Measurements from ENCODE around the gene GLRX. TPM values are rescaled to one million over a fixed set of nuclear protein-coding genes. Genes with fewer than 3 reads are reported as not detected.
A peak's percentile ranks its signal among the peaks of the same experiment; 100 is the strongest.
"Not testable (repeated sequence)": the region's sequence is repeated elsewhere in the genome, so short reads cannot be mapped to it uniquely, and the experiment has no call there.

Gene GLRX
- total and polyA plus RNA-seq, 2 of the 4 experiments (the other 2 are of a cell fraction), result 142 to 193 TPM

DNA sequence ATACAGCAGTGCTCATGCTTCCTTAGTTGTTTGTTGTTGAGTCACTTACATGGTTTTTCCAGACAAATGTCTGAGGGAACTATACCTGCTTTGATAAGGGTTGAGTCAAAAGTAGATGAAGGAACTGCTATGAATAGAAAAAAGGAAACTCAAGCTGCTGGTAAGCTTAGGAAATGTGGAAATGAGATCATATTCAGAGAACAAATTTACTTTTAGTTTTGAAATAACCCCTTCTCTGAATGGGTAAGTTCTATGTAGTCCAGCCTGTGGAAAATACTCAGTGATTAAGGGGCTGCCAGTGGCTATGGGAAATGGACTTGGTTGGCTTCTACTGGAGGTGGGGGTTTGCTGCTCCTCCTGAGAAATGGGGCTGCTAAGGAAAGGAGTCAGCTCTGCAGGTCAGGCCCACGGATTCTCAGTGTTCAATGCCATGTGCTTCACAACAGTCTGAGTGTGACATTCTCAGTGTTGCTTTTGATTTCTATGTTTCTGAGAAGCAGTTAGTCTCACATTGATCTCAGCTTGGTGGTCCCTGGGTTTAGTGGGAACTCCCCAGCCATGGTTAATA is 47.7 kb upstream of the GLRX start (continued):
- no peak for TF ChIP-seq RFX5 (IDR thresholded peaks at IDR 0.05; ENCODE audit: low read depth, low read length)

DNA sequence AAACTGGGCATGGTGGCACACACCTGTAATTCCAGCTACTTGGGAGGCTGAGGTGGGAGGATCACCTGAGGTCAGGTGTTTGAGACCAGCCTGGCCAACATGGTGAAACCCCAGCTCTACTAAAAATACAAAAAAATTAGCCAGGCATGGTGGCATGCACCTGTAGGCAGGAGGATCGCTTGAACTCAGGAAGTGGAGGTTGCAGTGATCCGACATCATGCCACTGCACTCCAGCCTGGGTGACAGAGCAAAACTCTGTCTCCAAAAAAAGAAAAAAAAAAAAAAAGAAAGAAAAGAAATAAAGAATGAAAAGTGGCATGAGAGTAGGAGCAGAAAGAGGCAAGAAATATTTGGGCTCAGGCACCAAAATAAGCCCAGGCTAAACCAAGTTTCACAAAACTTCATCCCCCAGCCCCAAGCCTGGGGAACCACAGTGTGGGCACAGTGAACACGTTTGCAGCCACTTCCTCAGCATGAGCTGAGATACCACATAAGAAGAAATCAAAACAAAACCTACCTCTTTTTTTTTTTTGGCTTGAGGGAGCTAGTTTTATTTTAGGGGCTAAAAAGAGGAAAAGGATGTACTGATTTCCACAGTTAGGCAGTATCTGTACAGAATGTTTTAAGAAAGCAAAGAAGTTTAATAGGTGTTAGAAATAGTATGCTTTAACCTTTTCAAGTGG is 46.8 kb upstream of the GLRX start:
- BruUV-seq (replicated peaks); H2AK9ac ChIP-seq (replicated peaks; ENCODE audit: low read depth, low read length, poor library complexity); H3K9me3 ChIP-seq (ENCODE audit: control insufficient read depth, insufficient read depth, low read length); POLR2A ChIA-PET (ENCODE audit: unreplicated experiment); H4K20me1 ChIP-seq (ENCODE audit: insufficient read depth, low read length); H3K9ac ChIP-seq (ENCODE audit: low read depth, low read length); H3K56ac ChIP-seq (ENCODE audit: extremely low read depth, insufficient read depth, low read length); DNase-seq; intact Hi-C loops (cut with micrococcal nuclease); H3K36me3 ChIP-seq (ENCODE audit: control insufficient read depth, insufficient read depth, low read length); H2BK15ac ChIP-seq (ENCODE audit: low read depth, low read length); dilution Hi-C loops (cut with HindIII; ENCODE audit: low sequenced_read_pairs, unreplicated experiment); H2AFZ ChIP-seq (replicated peaks; ENCODE audit: low read length, poor library complexity); in situ Hi-C loops (cut with MboI; ENCODE audit: low sequenced_read_pairs); H3K27me3 ChIP-seq (ENCODE audit: control insufficient read depth, insufficient read depth, low read length); H4K5ac ChIP-seq (ENCODE audit: low read depth, low read length); ATAC-seq (ENCODE audit: low read depth); H3K4me2 ChIP-seq (ENCODE audit: low read depth, low read length); H2BK5ac ChIP-seq (ENCODE audit: low read depth, low read length, poor library complexity, severe bottlenecking); H3K4me3 ChIP-seq (ENCODE audit: insufficient read depth, low read depth, low read length): not testable (repeated sequence)
- H4K91ac ChIP-seq (ENCODE audit: insufficient read depth, low read depth, low read length), result 0 out of 2 replicates have a peak overlapping the region, but pooled peaks have one; percentile 6
- peak overlapping the region in 1 of 2 experiments; percentile 62; a peak in 1 of 4 replicates for H4K8ac ChIP-seq (ENCODE audit: low read depth in 2 of 2, low read length in 2 of 2)
- peak overlapping the region; percentile 43; the same call in 1 of the 2 replicates for H3K27ac ChIP-seq (ENCODE audit: insufficient read depth, low read length)
- CTCF ChIA-PET, result interaction anchor here (0.5 to 0.8 kb wide), 3 partner anchors 11 to 328 kb away, joined by 3 to 5 read pairs (median 3); no protein-coding TSS in a partner anchor
- H3K79me1 ChIP-seq (ENCODE audit: low read depth in 1 of 2, low read length in 2 of 2), result peaks cover 4 to 13% of the 10 kb centered on the region in 2 experiments
- peak overlapping the region; percentile 78; the same call in 1 of the 2 replicates for H2BK120ac ChIP-seq (ENCODE audit: low read depth, low read length)
- H3K14ac ChIP-seq (replicated peaks; ENCODE audit: low read depth, low read length), result peak overlapping the region; percentile 70; the same call in 1 of the 2 replicates
- peak overlapping the region; percentile 60; the same call in 1 of the 2 replicates for H3K23ac ChIP-seq (ENCODE audit: low read depth, low read length)
- peak overlapping the region; percentile 35; the same call in 1 of the 2 replicates for H3K4ac ChIP-seq (ENCODE audit: low read depth, low read length)
- H2AK5ac ChIP-seq (ENCODE audit: low read depth, low read length), result peak overlapping the region; percentile 85
- H3K9me1 ChIP-seq (ENCODE audit: insufficient read depth, low read length), result peaks cover 15% of the 10 kb centered on the region
- WGBS, 2 experiments (ENCODE audit: extremely low coverage in 2 of 2, insufficient read length in 1 of 2), result no CpG with 5 or more reads among the region's 3 CpGs
- peak overlapping the region; percentile 48; the same call in 1 of the 2 replicates for H2BK20ac ChIP-seq (ENCODE audit: low read depth, low read length)
- peak overlapping the region; percentile 18; the same call in 1 of the 2 replicates for H3K18ac ChIP-seq (ENCODE audit: low read depth, low read length)
- peaks cover 17% of the 10 kb centered on the region for H3K4me1 ChIP-seq (ENCODE audit: control insufficient read depth, insufficient read depth, low read length)
